GM21576 (cell line): Measurements from ENCODE around the gene HES3.

ENCODE experiments used
- ATAC-seq: cut with Tn5 transposase; IDR thresholded peaks from one replicate; pipeline ENCODE4 v1.9.1; 2021; ENCODE audit warnings: mild to moderate bottlenecking, moderate library complexity; ENCODE audit not compliant: unreplicated experiment

Gene HES3

DNA sequence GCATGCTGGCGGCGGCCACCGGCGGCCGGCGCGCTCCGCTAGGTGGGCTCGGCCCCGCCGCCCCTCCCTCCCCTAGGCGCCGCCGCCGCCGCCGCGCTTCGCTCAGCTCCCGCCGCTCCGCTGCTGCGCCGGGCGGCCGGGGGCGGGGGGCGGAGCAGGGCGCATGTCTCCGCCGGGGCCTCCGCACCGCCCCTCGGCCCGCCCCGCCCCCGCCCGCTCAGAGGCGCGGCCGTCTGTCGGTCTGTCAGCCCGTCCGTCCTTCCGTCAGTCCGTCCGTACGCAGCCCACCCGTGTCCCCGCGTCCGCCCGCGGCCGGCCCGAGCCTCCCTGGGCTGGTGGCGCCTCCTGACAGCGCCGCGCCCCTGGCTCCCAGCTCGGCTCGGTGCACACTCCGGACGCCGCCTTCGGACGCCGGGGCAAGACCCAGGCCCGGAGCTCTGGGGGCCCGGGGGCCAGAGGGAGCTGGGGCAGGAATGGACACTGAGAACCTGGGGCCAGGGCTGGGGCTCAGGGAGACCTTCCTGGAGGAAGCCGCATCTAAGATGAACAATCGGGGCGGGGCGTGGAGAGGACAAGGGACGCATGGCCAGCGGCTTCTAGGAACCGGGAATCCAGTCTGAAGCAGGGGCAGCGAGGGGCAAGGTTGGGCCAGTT lies 17.1 kb downstream of the HES3 start, which contains the start of gene GPR153:
GPR153 (minus strand) TSS at position 138 of the 654 bp plus-strand sequence. CDS start 6,193 bp downstream, outside the sequence.
- no peak for ATAC-seq

DNA sequence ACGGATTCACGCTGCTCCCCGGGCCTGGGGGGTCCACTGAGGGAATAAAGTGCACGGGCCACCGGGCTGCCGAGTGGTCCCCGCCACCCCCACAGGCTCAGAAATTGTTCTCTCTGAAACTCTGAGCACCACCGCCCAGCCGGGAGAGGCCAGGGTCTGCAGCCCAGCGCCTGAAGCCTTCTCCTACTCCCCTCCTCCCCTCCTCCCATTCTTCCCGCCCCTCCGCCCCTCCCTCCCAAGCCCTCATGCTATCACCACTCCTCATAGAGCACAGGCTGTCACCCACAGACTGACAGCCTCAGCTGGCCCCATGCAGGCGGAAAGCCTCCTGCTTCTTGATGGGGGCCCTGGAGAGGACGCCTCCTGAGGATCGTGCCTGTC lies 17.6 kb downstream of the HES3 start:
- ATAC-seq: no peak

GRCh38 chr1:6262555-6263420 lies 18.8 kb downstream of the HES3 start:
- no peak for ATAC-seq

GRCh38 chr1:6263716-6264115 lies 19.7 kb downstream of the HES3 start:
- ATAC-seq: no peak

- ATAC-seq: no peak
Observed at GRCh38 chr1:6265151-6265550, 21.2 kb downstream of the HES3 start.

- no peak for ATAC-seq
Observed at GRCh38 chr1:6266641-6267040, 22.7 kb downstream of the HES3 start.

GRCh38 chr1:6267686-6268322 lies 23.8 kb downstream of the HES3 start:
- ATAC-seq: no peak

GRCh38 chr1:6268415-6268814 lies 24.4 kb downstream of the HES3 start:
- no peak for ATAC-seq

DNA sequence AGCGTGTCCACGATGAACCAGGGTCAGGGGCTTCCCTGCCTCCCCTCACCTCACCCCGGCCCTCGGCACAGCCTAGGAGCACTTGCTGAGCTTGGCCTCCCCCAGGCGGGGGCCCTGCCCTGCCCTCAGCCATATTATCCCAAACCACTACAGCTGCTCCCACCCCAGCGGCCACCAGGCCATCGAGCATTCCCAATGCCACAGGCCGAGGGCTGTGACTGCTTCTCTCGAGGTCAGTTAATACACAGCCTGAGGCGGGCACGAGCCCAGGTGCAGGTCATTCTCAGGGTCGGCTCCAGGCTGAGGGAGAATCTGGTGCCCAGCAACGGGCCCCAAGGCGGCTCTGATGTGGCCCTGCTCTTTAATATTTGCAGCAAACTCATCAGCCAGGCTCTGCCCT lies 25.3 kb downstream of the HES3 start:
- no peak for ATAC-seq

- ATAC-seq: no peak
Observed at GRCh38 chr1:6269720-6270400, 25.9 kb downstream of the HES3 start.

GRCh38 chr1:6270401-6270800 lies 26.4 kb downstream of the HES3 start:
- ATAC-seq: no peak

GRCh38 chr1:6271006-6271405 lies 27.0 kb downstream of the HES3 start:
- ATAC-seq: no peak

DNA sequence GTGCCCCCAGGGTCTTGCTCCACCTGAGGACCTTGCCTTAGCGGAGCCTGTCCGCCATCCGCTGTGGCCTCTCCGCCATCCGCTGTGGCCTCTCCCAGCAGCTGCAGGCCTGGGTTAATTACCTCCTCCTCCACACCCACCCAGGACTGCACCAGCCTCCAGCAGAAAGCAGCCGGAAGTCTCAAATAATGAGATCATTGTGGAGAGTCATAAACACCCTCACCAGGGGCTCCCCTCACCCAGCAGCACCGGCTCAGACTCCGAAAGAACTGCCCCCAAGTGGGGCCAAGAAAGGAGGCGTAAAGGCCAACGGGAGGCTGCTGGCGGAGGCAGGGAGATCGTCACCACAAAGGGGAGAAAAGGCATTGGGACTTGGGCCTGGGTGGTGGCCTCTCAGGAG lies 27.6 kb downstream of the HES3 start:
- no peak for ATAC-seq

DNA sequence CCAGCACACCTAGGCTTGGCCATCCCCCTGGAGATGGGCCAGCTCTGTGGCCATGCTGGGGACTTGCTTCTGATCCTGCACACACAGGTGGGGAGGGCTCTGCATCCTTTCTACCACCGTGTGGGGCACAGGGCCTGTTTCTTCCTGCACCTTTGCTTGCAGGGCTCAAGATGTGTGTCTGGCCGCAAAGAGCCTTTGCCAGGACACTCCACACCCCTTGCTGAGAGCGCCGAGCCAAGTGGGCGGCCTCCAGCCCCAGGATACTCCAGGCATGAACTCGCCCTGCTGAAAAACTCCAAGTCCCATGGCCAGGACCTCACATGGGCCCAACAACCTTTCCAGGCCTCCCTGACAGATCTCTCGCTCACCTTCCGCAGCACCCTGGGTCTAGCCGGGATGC lies 28.5 kb downstream of the HES3 start:
- ATAC-seq: no peak

DNA sequence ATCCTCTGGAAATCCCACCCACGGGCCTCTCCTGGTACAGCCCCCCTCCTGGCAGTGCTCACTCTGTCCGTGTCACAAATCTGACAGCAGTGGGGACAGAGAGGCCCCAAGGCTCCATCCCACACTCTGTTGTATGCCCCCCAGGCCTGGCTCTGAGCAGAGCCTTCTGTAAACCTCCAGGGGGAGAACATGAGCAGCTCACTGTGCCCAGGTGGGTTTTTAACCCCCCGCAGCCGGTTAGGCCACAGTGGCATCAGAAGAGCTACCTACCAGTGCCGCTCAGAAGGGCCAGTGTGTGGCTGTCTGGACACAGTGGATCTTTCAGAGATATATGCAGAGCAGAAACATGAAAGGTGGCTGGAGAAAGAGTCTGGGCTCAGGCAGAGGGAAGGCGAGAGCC lies 28.9 kb downstream of the HES3 start:
- ATAC-seq: no peak

DNA sequence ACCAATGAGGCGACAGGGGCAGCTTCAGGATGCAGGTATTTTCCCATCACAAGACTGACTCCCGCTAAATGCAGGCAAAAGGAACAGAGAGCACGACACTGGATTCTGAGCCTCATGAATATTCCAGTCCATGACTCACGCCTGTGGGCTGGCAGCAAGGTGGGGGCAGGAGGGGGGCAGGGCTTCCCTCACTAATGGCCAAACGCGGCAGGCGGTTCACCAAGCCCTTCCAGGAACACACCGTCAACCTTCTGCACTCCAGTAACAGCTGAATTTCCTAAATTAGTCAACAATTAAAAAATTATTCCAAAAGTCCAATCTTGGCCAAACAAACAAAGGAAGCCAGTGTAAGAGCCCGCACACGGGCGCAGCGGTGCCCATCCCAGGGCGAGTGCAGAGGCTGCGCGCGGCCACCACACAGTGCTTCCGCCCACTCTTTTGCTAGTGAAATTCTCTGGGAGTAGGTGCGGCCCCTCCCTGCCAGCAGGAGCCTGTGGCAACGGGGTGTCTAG lies 29.5 kb downstream of the HES3 start:
- no peak for ATAC-seq

DNA sequence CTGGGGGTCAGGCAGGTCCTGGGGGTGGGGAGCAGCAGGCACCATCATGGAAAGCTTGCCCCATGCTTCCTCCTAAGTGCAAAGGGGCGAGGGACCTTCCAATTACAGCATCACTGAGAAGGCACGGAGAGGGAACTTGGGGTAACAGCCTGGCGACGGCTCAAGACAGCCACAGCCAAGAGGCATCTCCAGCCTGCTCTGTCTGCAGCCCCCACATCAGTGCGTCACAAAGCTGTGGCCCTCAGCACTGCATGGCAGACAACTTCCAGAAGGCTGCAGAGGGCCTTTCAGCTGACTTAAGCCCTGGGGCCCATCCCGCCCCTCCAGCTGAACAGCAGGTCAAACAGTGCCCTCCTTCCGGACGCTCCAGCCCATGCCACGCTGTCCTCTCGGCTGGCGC lies 30.1 kb downstream of the HES3 start:
- ATAC-seq: no peak

GRCh38 chr1:6274622-6275139 lies 30.7 kb downstream of the HES3 start:
- ATAC-seq: no peak

GRCh38 chr1:6275826-6276782 lies 32.1 kb downstream of the HES3 start:
- no peak for ATAC-seq
